Ishikawa (cell line): ENCODE data around the gene BDKRB2.

Source experiments
- CEBPB ChIP-seq: IDR thresholded peaks from 2 replicates; pipeline ENCODE4 v1.6.1; 2012
- CREB1 ChIP-seq: IDR thresholded peaks from 2 replicates; pipeline ENCODE4 v1.6.1; 2012; ENCODE audit warnings: low read depth
- EGR1 ChIP-seq: IDR thresholded peaks from 2 replicates; pipeline ENCODE4 v1.6.1; 2012
- EP300 ChIP-seq: IDR thresholded peaks from 2 replicates; pipeline ENCODE4 v1.6.1; 2012; ENCODE audit warnings: borderline replicate concordance
- FOXM1 ChIP-seq: IDR thresholded peaks from 2 replicates; pipeline ENCODE4 v1.6.1; 2012; ENCODE audit warnings: low read depth, borderline replicate concordance
- NFIC ChIP-seq: IDR thresholded peaks from 2 replicates; pipeline ENCODE4 v1.6.1; 2012
- RAD21 ChIP-seq: IDR thresholded peaks from 2 replicates; pipeline ENCODE4 v1.6.1; 2012; ENCODE audit warnings: low read depth
- TAF1 ChIP-seq: IDR thresholded peaks from 2 replicates; pipeline ENCODE4 v1.6.1; 2012; ENCODE audit warnings: low read depth, mild to moderate bottlenecking
- TCF12 ChIP-seq: IDR thresholded peaks from 2 replicates; pipeline ENCODE4 v1.6.1; 2012; ENCODE audit warnings: low read depth
- TEAD4 ChIP-seq: IDR thresholded peaks from 2 replicates; pipeline ENCODE4 v1.6.1; 2012
- USF1 ChIP-seq: IDR thresholded peaks from 2 replicates; pipeline ENCODE4 v1.6.1; 2012
- YY1 ChIP-seq: IDR thresholded peaks from 2 replicates; pipeline ENCODE4 v1.6.1; 2012; ENCODE audit warnings: low read depth
- ZBTB7A ChIP-seq: IDR thresholded peaks from 2 replicates; pipeline ENCODE4 v1.6.1; 2012; ENCODE audit warnings: low read depth
- TF ChIP-seq, protein P1 (sequence below): IDR thresholded peaks from 2 replicates; pipeline ENCODE4 v1.6.1; 2012
- TF ChIP-seq, protein P2 (sequence below): IDR thresholded peaks from 2 replicates; pipeline ENCODE4 v1.6.1; 2012; ENCODE audit warnings: low read depth, mild to moderate bottlenecking

The BDKRB2 gene

GRCh38 chr14:96224480-96225096, 19.9 kb downstream of the BDKRB2 start:
- TF ChIP-seq EGR1 (no peak), USF1 (no peak), CEBPB (no peak), YY1 (no peak), TEAD4 (no peak), NFIC (no peak), TCF12 (no peak), RAD21 (no peak), TAF1 (no peak), FOXM1 (no peak), ZBTB7A (no peak), CREB1 (no peak)
- TF ChIP-seq, protein P1, sequence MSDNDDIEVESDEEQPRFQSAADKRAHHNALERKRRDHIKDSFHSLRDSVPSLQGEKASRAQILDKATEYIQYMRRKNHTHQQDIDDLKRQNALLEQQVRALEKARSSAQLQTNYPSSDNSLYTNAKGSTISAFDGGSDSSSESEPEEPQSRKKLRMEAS = no peak
- TF ChIP-seq, protein P2, sequence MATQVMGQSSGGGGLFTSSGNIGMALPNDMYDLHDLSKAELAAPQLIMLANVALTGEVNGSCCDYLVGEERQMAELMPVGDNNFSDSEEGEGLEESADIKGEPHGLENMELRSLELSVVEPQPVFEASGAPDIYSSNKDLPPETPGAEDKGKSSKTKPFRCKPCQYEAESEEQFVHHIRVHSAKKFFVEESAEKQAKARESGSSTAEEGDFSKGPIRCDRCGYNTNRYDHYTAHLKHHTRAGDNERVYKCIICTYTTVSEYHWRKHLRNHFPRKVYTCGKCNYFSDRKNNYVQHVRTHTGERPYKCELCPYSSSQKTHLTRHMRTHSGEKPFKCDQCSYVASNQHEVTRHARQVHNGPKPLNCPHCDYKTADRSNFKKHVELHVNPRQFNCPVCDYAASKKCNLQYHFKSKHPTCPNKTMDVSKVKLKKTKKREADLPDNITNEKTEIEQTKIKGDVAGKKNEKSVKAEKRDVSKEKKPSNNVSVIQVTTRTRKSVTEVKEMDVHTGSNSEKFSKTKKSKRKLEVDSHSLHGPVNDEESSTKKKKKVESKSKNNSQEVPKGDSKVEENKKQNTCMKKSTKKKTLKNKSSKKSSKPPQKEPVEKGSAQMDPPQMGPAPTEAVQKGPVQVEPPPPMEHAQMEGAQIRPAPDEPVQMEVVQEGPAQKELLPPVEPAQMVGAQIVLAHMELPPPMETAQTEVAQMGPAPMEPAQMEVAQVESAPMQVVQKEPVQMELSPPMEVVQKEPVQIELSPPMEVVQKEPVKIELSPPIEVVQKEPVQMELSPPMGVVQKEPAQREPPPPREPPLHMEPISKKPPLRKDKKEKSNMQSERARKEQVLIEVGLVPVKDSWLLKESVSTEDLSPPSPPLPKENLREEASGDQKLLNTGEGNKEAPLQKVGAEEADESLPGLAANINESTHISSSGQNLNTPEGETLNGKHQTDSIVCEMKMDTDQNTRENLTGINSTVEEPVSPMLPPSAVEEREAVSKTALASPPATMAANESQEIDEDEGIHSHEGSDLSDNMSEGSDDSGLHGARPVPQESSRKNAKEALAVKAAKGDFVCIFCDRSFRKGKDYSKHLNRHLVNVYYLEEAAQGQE = no peak

DNA sequence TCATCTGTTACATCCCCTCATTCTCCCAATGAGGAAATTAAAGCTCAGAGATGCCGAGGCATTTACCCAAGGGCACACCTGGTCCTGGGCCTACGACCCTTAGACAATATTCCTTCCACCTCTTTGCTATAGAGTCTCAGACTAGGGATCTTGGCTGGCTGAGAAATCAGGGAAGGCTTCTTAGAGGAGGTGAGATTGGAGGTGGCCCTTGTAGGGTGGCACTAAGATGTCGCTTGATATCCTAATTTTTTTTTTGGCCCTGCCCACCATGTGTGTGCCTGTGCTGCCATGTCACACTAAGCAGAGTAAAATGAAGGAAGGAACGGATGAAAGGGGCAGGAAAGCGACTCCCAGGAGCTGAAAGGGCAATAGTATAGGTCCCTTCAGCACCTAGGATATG, 20.6 kb downstream of the BDKRB2 start:
- TF ChIP-seq CEBPB (no peak), YY1 (no peak), EP300 (no peak), TEAD4 (no peak), TCF12 (no peak), ZBTB7A (no peak), USF1 (no peak)
- TF ChIP-seq, protein P2 = no peak

DNA sequence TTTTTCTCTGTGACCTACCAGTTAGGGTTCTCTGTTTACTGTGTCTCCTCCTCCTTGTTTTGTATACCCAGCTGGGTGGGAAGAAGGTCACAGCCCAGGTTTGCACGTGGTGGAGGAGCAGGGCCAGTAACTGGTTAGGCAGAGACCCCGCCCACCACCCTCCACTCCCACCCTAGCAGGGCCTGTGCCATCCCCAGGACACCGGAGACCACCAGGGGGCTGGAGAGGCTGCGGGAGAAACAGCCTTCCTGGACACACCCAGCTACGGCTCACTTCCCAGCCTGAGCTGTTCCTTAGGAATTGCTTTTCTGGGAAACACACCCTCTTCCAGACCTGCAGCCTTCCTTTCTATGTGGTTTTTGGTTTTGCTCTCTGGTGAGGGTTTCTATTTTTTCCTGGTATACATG, 21.1 kb downstream of the BDKRB2 start:
- TF ChIP-seq RAD21 (no peak), YY1 (no peak), TCF12 (no peak), TAF1 (no peak), USF1 (no peak)
- TF ChIP-seq, protein P1 = no peak
- TF ChIP-seq, protein P2 = no peak

DNA sequence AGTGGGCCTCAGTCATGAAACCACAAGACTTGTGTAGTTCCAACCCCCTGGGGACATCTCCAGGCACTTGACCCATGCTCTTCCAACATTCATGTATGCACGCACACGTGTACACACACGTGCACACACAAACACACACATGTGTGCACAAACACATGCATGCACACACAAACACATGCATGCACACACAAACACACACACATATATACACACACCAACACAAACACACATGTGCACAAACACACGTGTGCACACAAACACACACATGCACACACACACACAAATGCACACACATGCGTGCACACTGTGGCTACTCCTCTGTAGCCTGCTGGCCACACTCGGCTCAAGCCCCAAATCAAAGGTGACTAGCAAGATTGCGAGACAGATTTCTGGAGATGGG, 22.8 kb downstream of the BDKRB2 start:
- no peak for TF ChIP-seq USF1
- no peak for TF ChIP-seq EGR1
- no peak for TF ChIP-seq EP300
- no peak for TF ChIP-seq ZBTB7A
- no peak for TF ChIP-seq CEBPB
- TF ChIP-seq, protein P2 = no peak
- no peak for TF ChIP-seq FOXM1
- TF ChIP-seq CREB1 = no peak
- TF ChIP-seq TEAD4 = no peak
- TF ChIP-seq, protein P1 = no peak
- no peak for TF ChIP-seq TCF12
- no peak for TF ChIP-seq YY1
- TF ChIP-seq TAF1 = no peak
- TF ChIP-seq RAD21 = no peak
- no peak for TF ChIP-seq NFIC
